HG03469 (cell line): ENCODE measurements around the gene ANKHD1.
"Not testable (repeated sequence)": the region's sequence is repeated elsewhere in the genome, so short reads cannot be mapped to it uniquely, and the experiment has no call there.

Experiments
- ATAC-seq: cut with Tn5 transposase; IDR thresholded peaks from one replicate; pipeline ENCODE4 v1.9.1; 2021; ENCODE audit warnings: mild to moderate bottlenecking, moderate library complexity, moderate number of reproducible peaks; ENCODE audit not compliant: unreplicated experiment

The ANKHD1 gene

DNA sequence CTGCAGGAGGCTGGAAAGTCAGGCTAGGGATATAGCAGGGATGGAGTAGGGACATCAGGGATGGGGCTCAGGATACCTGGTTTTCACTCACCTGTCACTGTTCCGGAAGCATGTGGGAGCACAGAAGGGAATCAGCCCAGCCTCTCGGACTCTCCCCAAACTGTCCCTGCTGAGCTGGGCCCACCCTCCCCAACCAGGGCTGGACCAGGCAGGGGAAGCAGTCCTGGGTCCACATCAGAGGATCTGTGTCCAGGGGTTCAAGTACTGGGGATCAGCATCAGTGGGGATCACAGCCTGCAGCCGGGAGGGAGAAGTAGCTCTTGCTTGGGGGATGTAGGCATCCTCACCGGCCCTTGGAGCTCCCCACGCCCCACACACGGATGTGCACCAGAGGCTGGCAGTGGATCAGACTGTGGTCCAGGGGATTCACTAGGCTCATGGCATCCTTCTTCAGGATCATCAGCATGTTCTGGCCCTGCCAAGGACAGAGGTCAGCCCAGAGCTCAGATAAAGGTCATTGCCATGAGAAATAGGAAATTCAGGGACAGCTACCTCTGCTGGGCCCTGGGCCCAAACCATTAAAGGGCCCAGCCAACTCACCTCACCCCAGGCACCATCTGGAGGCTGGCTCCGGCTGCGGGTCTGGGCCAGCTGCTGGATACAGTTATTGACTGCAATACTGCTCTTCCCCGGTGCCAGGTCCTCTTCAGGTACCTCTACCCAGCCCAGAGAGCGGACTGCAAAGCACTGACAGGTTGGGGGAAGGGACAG, 160.3 kb downstream of the ANKHD1 start:
- ATAC-seq = no peak

DNA sequence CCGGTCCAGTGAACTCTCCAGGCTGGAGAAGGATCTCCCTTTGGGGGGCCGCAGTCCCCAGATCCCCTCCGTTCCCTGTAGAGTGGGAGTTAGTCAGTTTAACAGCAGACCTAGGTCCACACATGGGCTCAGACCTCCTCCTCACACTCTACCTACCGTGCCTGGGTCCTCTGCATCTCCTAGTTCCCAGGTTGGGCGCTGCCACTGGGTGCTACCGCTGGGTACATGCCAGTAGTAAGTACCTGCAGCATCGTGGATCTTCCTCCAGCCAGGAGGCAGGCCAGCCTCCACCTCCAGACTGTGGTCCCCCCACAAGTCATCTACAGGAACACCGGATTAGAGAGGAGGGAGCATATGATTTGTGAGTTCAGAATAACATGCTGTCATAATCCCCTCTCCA, 162.0 kb downstream of the ANKHD1 start:
- ATAC-seq = no peak

DNA sequence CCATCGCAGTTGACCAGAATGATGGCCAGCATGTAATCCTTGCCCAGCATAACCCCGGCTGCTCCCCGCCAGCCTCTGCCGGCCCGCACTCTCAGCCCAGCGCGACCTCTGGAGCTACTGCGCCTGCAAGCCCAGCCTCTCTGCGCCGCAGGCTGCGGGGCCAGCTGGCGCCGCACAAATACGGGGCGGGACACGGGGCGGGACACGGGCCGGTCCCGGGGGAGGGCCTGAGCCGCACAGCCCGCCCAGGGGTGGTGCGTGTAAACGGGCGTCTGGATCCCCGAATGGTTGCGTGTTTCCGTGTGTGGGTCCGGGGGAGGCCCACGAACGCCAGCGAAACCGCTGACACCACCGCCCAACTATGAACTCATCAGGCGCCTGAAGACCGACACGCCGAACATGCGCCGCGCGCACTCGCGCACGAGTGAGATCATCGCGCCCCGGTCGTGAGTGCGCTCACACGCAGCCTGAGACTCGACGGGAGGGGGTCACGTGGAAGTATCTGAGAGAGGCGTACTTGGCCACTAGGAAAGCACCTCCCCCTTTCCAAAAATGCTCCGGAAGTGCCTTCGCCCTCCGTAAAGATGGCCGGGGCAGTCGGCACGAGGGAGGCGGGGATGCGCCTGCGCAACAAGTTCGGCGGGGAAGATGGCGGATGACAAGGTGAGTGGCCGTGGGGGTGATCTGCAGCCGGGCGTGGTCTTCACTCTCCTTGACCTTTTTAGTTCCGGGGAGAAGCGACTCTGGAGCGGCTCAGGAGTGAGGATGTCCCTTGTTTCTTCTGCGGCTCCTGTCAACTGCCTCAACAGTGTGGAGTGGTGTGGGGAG, 162.8 kb downstream of the ANKHD1 start, which contains the start of the genes APBB3 and SLC35A4:
Gene APBB3 (minus strand): TSS at position 403 of the 828 bp plus-strand sequence. CDS start 353 bp downstream, at position 50.
Gene SLC35A4 (plus strand): TSS at position 633 of the 828 bp plus-strand sequence. CDS start 2,342 bp downstream, outside the sequence.
- ATAC-seq = peak; percentile 78

DNA sequence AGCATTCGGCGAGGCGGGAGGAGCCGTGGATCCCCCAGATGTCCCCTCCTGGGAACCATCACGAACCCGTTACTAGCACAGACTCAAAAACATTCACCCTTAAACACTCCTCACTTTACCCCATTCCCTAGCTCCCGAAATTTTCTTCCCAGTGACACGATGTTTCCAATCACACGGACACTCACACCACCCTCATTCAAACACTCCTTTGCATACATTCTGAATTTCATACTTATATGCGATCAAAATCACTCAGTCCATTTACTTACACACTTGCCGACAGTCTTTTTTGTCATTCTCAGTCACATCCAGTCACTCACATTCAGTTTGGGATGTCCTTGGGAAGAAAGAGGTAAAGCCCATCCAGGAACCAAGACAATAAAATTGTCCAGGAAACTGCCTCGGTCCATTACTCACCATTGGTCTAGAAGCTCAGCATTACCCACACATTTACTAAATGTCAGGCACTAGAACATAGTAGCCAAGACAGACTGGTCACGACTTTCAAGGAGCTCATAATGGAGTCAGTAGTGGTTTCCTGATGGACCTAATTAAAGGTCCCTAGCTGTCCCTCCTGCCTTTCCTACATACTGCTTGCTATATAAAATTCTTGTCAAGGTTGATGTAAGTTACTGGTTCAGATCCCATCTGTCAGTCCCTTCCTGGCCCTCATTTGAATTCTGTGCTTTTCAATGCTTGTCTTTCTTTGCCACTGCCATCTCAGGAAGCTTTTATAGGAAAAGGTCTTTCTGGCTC, 163.6 kb downstream of the ANKHD1 start:
- ATAC-seq = no peak

DNA sequence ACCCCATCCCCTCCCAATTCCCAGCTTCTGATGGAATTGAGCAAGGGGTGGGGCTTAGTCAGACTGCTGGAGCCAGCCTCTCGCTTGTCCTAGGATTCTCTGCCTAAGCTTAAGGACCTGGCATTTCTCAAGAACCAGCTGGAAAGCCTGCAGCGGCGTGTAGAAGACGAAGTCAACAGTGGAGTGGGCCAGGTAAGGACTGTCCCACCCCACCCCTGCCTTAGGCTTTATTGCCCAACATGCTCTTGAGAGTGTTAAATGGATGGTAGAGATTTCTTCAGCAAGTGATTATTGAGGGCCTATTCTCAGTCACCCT, 164.1 kb downstream of the ANKHD1 start:
- ATAC-seq = no peak

DNA sequence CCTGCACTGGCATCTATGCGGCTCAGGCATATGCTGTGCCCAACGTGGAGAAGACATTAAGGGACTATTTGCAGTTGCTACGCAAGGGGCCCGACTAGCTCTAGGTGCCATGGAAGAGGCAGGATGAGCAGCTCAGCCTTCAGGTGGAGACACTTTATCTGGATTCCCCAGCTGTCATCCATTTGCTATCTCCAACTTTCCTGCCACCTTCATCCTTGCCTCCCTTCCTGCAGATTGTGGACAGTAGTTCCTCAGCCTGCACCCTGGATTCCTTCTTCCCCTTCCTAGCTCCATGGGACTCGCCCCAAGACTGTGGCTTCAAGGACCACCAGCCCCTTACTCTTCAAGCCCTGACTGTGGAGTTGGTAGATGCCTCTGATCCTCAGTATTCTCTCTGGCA, 165.0 kb downstream of the ANKHD1 start:
- no peak for ATAC-seq

DNA sequence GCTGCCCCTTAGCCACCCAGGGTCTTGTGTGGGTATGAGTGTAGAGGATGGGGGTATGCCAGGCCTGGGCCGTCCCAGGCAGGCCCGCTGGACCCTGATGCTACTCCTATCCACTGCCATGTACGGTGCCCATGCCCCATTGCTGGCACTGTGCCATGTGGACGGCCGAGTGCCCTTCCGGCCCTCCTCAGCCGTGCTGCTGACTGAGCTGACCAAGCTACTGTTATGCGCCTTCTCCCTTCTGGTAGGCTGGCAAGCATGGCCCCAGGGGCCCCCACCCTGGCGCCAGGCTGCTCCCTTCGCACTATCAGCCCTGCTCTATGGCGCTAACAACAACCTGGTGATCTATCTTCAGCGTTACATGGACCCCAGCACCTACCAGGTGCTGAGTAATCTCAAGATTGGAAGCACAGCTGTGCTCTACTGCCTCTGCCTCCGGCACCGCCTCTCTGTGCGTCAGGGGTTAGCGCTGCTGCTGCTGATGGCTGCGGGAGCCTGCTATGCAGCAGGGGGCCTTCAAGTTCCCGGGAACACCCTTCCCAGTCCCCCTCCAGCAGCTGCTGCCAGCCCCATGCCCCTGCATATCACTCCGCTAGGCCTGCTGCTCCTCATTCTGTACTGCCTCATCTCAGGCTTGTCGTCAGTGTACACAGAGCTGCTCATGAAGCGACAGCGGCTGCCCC, 165.6 kb downstream of the ANKHD1 start:
- no peak for ATAC-seq

DNA sequence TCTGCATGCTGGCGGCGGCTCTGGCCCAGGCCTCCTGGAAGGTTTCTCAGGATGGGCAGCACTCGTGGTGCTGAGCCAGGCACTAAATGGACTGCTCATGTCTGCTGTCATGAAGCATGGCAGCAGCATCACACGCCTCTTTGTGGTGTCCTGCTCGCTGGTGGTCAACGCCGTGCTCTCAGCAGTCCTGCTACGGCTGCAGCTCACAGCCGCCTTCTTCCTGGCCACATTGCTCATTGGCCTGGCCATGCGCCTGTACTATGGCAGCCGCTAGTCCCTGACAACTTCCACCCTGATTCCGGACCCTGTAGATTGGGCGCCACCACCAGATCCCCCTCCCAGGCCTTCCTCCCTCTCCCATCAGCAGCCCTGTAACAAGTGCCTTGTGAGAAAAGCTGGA, 166.2 kb downstream of the ANKHD1 start:
- no peak for ATAC-seq

DNA sequence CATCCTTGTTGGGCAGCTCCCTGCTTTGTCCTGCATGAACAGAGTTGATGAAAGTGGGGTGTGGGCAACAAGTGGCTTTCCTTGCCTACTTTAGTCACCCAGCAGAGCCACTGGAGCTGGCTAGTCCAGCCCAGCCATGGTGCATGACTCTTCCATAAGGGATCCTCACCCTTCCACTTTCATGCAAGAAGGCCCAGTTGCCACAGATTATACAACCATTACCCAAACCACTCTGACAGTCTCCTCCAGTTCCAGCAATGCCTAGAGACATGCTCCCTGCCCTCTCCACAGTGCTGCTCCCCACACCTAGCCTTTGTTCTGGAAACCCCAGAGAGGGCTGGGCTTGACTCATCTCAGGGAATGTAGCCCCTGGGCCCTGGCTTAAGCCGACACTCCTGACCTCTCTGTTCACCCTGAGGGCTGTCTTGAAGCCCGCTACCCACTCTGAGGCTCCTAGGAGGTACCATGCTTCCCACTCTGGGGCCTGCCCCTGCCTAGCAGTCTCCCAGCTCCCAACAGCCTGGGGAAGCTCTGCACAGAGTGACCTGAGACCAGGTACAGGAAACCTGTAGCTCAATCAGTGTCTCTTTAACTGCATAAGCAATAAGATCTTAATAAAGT, 166.9 kb downstream of the ANKHD1 start:
- no peak for ATAC-seq

DNA sequence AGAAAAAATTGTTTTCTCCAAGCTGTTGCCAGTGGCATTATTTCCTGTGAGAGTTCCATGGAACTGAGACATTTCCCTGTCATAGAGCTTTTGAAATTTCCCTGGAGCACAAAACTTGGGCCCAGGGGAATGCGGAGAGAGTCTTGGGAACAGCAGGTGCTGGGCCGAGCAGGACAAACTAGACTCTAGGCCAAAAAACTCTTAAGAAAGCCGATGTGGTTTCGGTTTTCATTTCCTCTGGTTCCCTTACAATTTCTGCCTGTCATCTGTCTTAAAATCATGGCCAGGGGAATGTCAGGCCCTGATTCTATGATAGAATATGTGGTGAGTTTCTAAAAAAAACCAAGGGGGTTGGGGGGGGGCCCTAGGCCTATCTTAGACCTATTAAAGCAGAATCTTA, 167.6 kb downstream of the ANKHD1 start:
- no peak for ATAC-seq

DNA sequence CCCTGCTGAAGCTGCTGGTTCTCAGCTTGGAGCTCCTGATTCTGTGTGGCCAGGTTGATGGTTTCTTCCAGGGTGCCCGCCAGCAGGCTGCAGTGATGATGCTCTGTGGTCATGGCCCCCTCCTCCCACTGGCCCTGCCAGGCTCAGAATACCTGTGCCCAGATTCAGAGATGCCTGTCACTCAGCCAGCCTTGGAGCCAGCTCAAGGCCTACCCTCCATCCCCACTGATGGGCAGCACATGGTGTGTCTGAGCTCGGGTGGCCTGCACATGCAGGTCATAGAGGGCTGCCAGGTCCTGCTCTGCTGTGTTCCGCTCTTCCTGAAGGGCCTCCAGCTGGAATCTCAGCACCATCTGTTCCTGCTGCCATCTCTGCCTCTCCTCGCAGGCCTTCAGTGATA, 168.4 kb downstream of the ANKHD1 start:
- ATAC-seq = no peak

DNA sequence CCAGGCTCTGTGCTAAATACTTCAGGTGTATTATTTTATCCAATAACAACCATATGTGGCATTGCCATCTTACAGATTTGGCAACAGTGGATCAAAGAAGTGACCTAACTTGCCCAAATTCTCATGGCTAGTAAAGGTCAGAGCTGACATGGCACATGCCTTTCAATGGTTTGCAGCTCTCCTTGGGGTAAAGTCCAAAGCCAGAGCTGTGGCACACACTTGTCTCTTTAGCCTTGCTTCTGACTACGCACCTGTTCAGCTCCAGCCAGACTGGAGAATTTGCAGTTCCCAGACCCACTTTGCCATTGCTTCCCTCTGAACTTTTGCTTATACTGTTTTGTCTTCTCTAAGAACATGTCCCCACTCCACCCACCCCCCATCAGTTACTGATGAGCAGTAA, 168.9 kb downstream of the ANKHD1 start:
- no peak for ATAC-seq

DNA sequence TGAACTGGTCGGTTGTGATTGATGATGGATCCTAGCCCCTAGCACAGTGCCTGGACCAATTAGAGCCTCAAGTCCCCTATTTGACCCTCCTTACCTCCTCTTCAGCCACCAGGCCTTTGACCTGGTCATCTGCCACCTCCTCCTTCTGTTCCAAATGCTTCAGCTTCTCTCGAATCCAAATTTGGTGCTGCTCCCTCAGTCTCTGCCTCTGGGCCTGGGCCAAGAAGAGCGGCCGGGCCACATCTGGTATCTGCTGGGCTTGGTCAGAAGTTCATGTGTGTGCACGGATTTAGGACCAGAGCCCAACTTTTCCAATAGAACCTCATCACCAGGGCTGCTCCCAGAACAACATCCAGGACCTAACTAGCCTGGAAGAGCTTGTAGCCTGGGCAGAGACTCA, 169.5 kb downstream of the ANKHD1 start:
- ATAC-seq = no peak

DNA sequence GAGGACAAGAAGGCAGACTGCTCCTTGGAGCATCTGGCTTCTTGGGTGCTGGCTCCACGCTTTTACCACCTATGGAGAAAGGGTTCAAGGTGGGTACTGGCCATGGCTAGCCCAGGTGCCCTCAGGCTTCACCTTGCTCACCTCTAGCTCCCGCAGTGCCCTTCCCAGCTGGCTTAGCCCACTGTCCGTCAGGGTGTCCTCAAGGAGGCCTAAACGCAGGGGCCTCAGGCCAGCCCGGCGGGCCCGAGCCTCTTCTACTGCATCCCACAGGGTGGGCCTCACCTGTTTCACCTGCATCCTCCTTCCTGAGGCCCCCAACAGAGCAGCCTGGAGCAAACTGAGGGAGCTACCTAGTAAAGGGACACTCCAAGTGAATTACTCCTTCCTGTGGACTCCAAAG, 172.1 kb downstream of the ANKHD1 start:
- ATAC-seq = no peak

DNA sequence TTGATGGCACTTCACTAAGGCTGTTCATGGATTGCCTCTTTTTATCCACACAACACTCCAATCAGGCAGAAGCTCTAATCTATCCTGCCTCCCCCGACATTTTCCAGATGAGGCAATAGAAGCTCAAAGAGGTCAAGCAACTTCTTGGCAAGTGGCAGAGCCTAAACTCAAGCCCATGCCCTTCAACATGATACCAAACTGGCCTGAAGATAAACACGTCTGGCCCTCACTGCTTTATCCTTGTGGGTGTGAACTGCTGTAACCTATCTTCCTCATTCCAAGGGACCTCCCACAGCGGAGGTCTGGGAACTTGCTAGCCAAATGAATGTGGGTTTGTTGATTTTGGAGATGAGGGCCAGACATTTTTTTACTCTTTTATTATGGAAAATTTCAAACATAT, 172.5 kb downstream of the ANKHD1 start:
- no peak for ATAC-seq

DNA sequence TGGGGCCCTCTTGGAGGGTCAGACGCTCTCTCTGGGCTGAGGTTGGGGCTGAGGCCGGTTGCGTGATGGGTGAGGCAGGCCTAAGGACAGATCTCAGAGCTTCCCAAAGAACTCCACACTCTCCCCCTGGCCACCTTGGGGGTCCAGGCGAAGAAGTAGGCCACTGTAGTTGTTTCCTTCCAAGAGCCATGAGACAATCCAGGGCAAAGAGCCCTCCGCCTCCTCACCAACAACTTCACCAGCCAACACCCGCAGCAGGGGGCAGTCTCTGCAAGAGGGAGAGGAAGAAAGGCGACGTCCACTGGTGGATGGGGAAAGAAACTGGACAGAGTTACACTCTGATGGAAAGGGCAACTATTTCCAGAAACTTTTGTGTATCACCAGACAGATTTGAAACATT, 173.7 kb downstream of the ANKHD1 start:
- no peak for ATAC-seq

DNA sequence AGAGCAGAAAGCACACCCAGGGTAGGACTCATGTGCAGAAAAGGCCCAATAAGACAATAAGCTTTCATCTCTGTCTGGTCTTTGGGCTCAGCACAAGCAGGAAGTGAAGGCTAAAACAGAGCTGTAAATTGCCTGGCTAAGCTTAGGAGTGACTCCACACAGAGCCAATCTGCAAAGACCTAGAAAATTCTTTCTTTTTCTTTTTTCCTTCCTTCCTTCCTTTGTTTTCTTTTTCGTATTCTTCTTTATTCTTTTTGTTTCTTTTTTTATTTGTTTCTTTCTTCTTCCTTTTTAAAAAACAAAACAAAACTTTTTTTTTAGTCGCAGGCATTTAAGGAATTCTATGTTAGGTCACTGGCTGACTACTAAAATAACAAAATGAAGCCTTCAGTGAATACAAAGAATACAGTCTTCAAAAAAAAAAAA, 175.2 kb downstream of the ANKHD1 start:
- ATAC-seq = no peak

DNA sequence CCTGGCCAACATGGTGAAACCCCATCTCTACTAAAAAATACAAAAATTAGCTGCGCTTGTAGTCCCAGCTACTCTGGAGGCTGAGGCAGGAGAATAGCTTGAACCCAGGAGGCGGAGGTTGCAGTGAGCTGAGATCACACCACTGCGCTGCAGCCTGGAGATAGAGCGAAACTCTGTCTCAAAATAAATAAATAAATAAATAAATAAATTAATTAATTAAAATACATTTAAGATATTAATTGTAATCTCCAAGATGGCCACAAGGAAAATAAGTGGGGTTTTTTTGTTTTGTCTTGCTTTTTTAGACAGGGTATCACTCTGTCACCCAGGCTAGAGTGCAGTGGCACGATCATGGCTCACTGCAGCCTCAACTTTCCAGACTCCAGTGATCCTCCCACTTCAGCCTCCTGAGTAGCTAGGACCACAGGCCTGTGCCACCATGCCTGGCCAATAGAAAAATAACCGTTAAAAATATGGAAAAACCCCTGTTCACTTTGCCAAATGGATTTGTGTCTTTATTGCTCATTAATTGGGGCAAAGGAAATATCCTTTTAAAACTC, 177.6 kb downstream of the ANKHD1 start:
- not testable (repeated sequence) for ATAC-seq

DNA sequence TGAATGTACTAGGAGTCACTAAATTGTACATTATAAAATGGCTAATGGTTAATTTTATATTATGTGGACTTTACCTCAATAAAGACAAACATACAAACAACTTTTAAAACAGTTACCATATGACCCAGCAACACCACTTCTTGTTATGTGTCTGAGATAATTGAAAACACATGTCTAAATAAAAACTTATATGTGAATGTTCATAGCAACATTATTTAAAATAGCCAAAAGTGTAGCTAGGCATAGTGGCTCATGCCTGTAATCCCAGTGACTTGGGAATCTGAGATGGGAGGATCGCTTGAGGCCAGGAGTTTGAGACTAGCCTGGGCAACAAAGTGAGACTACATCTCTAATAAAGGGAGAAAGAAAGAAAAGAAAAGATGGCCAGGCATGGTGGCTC, 185.9 kb downstream of the ANKHD1 start:
- no peak for ATAC-seq
